ENCODE results near the gene ORMDL3. TPM values are rescaled to one million over a fixed set of nuclear protein-coding genes. Genes with fewer than 3 reads are reported as not detected.

Gene ORMDL3
- total RNA-seq, 4 donors from 2014 or later = 33.0 to 97.4 (median 79.0) TPM

DNA sequence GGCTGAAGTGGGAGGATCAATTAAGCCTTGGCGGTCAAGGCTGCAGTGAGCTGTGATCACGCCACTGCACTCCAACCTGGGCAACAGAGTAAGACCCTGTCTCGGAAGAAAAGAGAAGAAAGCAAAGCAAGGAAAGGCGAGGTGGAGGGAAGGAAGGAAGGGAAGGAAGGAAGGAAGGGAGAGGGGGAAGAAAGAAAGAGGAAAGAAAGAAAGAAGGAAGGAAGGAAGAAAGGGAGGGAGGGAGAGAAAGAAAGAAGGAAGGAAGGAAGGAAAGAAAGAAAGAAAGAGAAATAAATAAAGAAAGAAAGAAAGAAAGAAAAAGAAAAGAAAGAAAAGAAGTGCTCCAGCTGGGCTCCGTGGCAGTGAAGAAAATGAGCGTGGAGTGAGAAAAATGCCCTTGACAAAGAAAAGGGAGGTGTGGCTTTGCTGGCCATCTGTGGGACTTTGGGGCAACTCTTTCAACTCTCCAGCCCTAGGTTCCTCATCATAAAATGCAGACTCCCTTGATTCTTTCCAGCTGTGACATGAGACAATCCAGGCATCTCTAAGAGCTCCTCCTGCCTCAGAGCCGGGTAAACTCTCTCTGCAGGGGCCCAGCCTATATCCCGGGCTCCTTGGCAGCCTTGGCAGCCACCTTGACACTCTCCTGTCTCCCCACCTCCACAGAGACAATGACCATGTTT is 37.8 kb upstream of the ORMDL3 start:
- no peak for DNase-seq
- no peaks in the 10 kb centered on the region for H3K36me3 ChIP-seq
- H3K4me1 ChIP-seq = peaks cover 0 to 3% (median 0%) of the 10 kb centered on the region in 4 donors
- H3K27me3 ChIP-seq = no peaks in the 10 kb centered on the region
- TF ChIP-seq, protein P1, sequence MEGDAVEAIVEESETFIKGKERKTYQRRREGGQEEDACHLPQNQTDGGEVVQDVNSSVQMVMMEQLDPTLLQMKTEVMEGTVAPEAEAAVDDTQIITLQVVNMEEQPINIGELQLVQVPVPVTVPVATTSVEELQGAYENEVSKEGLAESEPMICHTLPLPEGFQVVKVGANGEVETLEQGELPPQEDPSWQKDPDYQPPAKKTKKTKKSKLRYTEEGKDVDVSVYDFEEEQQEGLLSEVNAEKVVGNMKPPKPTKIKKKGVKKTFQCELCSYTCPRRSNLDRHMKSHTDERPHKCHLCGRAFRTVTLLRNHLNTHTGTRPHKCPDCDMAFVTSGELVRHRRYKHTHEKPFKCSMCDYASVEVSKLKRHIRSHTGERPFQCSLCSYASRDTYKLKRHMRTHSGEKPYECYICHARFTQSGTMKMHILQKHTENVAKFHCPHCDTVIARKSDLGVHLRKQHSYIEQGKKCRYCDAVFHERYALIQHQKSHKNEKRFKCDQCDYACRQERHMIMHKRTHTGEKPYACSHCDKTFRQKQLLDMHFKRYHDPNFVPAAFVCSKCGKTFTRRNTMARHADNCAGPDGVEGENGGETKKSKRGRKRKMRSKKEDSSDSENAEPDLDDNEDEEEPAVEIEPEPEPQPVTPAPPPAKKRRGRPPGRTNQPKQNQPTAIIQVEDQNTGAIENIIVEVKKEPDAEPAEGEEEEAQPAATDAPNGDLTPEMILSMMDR (IDR thresholded peaks at IDR 0.05) = no peak
- TF ChIP-seq POLR2A (IDR thresholded peaks at IDR 0.05) = no peak
- H3K9me3 ChIP-seq = no peaks in the 10 kb centered on the region
- no peak overlapping the region for H3K27ac ChIP-seq
- no peak overlapping the region for H3K4me3 ChIP-seq

DNA sequence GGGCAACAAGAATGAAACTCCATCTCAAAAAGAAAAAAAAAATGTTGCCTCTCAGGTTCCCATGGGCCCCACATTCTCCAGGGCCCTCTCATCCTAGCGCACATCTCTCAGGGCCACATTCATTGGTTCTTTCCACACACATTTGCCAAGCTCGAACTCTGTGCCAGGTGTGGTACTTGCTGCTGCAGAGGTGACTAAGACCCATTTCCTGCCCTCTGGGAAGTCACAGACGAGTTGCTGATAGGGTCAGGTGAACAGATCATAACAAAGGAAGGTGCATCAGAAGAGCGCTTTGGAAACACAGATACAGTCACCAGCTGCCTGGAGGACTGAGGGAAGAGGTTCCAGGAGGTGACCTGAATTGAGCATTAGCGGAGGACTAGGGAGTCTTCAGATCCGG is 36.4 kb upstream of the ORMDL3 start:
- TF ChIP-seq, protein P1 (IDR thresholded peaks at IDR 0.05) = no peak
- no peak for TF ChIP-seq POLR2A (IDR thresholded peaks at IDR 0.05)
- no peaks in the 10 kb centered on the region for H3K9me3 ChIP-seq
- no peak overlapping the region for H3K27ac ChIP-seq
- DNase-seq = peak in 1 of 3 donors; percentile 56
- no peaks in the 10 kb centered on the region for H3K4me1 ChIP-seq
- no peaks in the 10 kb centered on the region for H3K36me3 ChIP-seq
- H3K27me3 ChIP-seq = no peaks in the 10 kb centered on the region
- H3K4me3 ChIP-seq = no peak overlapping the region

DNA sequence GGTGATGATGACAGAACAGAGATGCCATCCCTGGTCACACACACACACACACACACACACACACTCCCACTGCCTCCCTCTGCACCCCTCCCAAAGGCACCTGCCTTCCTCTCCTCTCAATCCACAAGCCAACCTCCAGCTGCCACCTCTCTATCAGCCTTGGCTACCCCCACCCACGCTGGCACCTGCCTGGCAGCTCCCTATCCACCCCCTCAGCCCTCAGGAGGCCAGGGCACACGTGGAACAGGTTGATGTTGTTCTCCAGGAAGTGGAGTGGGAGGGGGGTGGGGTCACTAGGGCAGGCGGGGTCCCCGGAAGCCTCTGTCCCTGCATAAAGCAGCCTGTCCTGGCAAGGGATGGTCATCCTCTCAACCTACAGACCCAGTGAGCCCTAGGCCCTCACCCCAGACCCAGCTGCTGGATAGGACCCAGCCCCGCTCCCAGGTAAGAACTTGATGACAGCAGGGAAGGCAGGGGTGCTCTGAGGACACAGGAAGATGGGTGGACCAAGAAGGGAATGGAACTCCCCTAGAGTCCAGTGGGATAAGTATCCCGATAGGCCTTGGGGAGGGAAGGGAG is 35.3 kb upstream of the ORMDL3 start, which contains the start of gene GSDMA:
Gene GSDMA, plus strand, starts transcription at position 363 of the 579 bp plus-strand sequence. CDS start 2,684 bp downstream, outside the sequence.
- no peaks in the 10 kb centered on the region for H3K9me3 ChIP-seq
- TF ChIP-seq, protein P1 (IDR thresholded peaks at IDR 0.05) = no peak
- TF ChIP-seq POLR2A (IDR thresholded peaks at IDR 0.05) = no peak
- H3K4me3 ChIP-seq = no peak within 1 kb of the TSS
- H3K27me3 ChIP-seq = no peaks in the 10 kb centered on the region
- no peak for DNase-seq
- no peak within 1 kb of the TSS for H3K27ac ChIP-seq
- H3K36me3 ChIP-seq = no peaks in the 10 kb centered on the region
- no peaks in the 10 kb centered on the region for H3K4me1 ChIP-seq

DNA sequence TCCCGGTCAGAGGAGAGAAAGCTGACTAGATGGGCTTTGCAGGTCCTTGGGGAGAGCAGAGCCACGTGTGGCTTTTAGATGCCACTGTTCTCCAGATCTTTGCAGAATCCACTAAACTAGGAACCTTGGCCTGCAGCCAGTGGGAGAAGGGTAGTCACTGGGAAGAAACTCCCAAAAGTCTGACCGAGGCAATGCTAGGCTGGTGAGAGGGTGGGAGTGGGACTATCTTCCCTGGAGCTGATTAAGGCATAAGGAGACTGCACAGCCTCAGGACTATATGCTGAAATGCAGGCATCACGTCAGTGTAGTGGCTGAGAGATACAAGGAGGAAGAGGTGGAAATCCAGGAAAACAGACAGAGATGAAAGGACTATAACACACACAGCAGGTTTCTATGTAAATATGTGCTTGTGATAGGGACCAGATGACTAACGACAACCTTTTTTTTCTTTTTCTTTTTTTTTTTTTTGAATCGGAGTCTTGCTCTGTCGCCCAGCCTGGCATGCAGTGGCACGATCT is 33.2 kb upstream of the ORMDL3 start:
- Histone ChIP-seq H3K27ac (no peak overlapping the region), H3K27me3 (no peaks in the 10 kb centered on the region), H3K36me3 (no peaks in the 10 kb centered on the region), H3K4me3 (no peak overlapping the region), H3K9me3 (no peaks in the 10 kb centered on the region), H3K4me1 (no peaks in the 10 kb centered on the region)
- TF ChIP-seq, protein P1 (IDR thresholded peaks at IDR 0.05) = no peak
- TF ChIP-seq POLR2A (IDR thresholded peaks at IDR 0.05) = no peak
- no peak for DNase-seq

DNA sequence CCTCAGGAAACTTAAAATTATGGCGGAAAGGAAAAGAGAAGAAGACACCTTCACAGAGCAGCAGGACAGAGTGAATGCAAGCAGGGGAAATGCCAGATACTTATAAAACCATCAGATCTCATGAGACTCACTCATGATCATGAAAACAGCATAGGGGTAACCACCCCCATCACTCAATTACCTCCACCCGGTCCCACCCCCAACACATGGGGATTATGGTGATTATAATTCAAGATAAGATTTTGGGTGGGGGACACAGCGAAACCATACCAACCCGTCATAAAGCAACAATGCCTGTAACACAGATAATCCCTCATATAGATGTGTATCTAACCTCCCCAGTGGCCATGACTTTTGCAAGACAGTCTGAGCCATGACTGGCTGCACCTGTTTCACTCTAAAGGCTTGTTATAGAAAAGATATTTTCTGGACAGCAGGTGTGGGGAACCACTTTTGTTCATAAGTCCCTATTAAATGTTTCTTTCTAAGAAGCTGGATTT is 28.4 kb upstream of the ORMDL3 start:
- Histone ChIP-seq H3K36me3 (no peaks in the 10 kb centered on the region), H3K4me1 (peaks cover 0 to 7% (median 0%) of the 10 kb centered on the region in 4 donors), H3K27ac (no peak overlapping the region), H3K4me3 (no peak overlapping the region), H3K9me3 (no peaks in the 10 kb centered on the region), H3K27me3 (no peaks in the 10 kb centered on the region)
- DNase-seq = no peak
- TF ChIP-seq POLR2A (IDR thresholded peaks at IDR 0.05) = no peak
- TF ChIP-seq, protein P1 (IDR thresholded peaks at IDR 0.05) = no peak
